GM23338 (cell line): ENCODE results near the gene CCDC69. TPM values are rescaled to one million over a fixed set of nuclear protein-coding genes. Genes with fewer than 3 reads are reported as not detected.

ENCODE experiments used
- ATAC-seq: fragments of 200-7000 bp; cut with Tn5 transposase; 3 replicates; pipeline ENCODE4 v1.9.1; 2020
- DNase-seq: peaks from one replicate; pipeline ENCODE4 v3.0.0-alpha.2; 2015; ENCODE audit warnings: low spot score
- H2AFZ ChIP-seq: fragments of 200-600 bp; sonication (generic); 2 replicates; pipeline ENCODE4 v1.8.0; 2016; ENCODE audit warnings: antibody characterized with exemption, mild to moderate bottlenecking, moderate library complexity
- H3F3A ChIP-seq: fragments of 200-600 bp; sonication (generic); replicated peaks from 2 replicates; pipeline ENCODE4 v1.8.0; 2017; ENCODE audit warnings: antibody characterized with exemption, mixed run types, low read depth
- H3K27ac ChIP-seq: fragments of 200-600 bp; sonication (generic); 2 replicates; pipeline ENCODE4 v1.6.1; 2016; ENCODE audit warnings: low read depth
- H3K27me3 ChIP-seq: fragments of 200-600 bp; sonication (generic); 2 replicates; pipeline ENCODE4 v1.8.0; 2016; ENCODE audit warnings: mild to moderate bottlenecking, mixed run types, moderate library complexity; ENCODE audit not compliant: insufficient read depth
- H3K36me3 ChIP-seq: fragments of 200-600 bp; sonication (generic); 2 replicates; pipeline ENCODE4 v1.8.0; 2016; ENCODE audit warnings: mild to moderate bottlenecking; ENCODE audit not compliant: insufficient read depth
- H3K4me1 ChIP-seq: fragments of 200-600 bp; sonication (generic); 2 replicates; pipeline ENCODE4 v1.8.0; 2016; ENCODE audit warnings: mild to moderate bottlenecking, moderate library complexity; ENCODE audit not compliant: insufficient read depth
- H3K4me2 ChIP-seq: fragments of 200-600 bp; sonication (generic); 2 replicates; pipeline ENCODE4 v1.7.1; 2017; ENCODE audit warnings: mixed run types
- H3K4me3 ChIP-seq: fragments of 200-600 bp; sonication (generic); 2 replicates; pipeline ENCODE4 v1.6.1; 2016; ENCODE audit warnings: mixed run types
- H3K79me2 ChIP-seq: fragments of 200-600 bp; sonication (generic); replicated peaks from 2 replicates; pipeline ENCODE4 v1.8.0; 2017; ENCODE audit warnings: mild to moderate bottlenecking; ENCODE audit not compliant: insufficient read depth
- H3K9me2 ChIP-seq: fragments of 200-600 bp; sonication (generic); 2 replicates; pipeline ENCODE4 v1.8.0; 2017; ENCODE audit not compliant: insufficient read depth
- H4K20me1 ChIP-seq: fragments of 200-600 bp; sonication (generic); replicated peaks from 2 replicates; pipeline ENCODE4 v1.8.0; 2017; ENCODE audit warnings: mild to moderate bottlenecking; ENCODE audit not compliant: insufficient read depth
- H3K27ac Mint-ChIP-seq: 2 replicates; pipeline ENCODE4 v1.8.0; 2020; ENCODE audit warnings: inconsistent platforms, mild to moderate bottlenecking, moderate library complexity, mixed read lengths
- H3K27me3 Mint-ChIP-seq: 3 replicates; pipeline ENCODE4 v1.8.0; 2022; ENCODE audit warnings: low read depth, mild to moderate bottlenecking, moderate library complexity, mixed read lengths, inconsistent platforms; ENCODE audit not compliant: insufficient read depth, poor library complexity
- H3K36me3 Mint-ChIP-seq: 3 replicates; pipeline ENCODE4 v1.8.0; 2021; ENCODE audit warnings: low read depth, mild to moderate bottlenecking, inconsistent platforms, moderate library complexity, mixed read lengths
- H3K4me1 Mint-ChIP-seq: 3 replicates; pipeline ENCODE4 v1.8.0; 2020; ENCODE audit warnings: mild to moderate bottlenecking, inconsistent platforms, mixed read lengths
- H3K4me3 Mint-ChIP-seq: 3 replicates; pipeline ENCODE4 v1.8.0; 2021; ENCODE audit warnings: moderate library complexity, mild to moderate bottlenecking, inconsistent platforms, mixed read lengths
- H3K9me3 Mint-ChIP-seq: 3 replicates; pipeline ENCODE4 v1.8.0; 2020; ENCODE audit warnings: moderate library complexity, mild to moderate bottlenecking, inconsistent platforms, mixed read lengths
- CREB1 ChIP-seq: fragments of 250-450 bp; sonication (Bioruptor Pico); IDR thresholded peaks from 2 replicates; pipeline ENCODE4 v1.5.0; 2020; ENCODE audit warnings: low read depth, mild to moderate bottlenecking, moderate library complexity
- EZH2 ChIP-seq: fragments of 200-600 bp; sonication (generic); IDR thresholded peaks from one replicate; pipeline ENCODE4 v1.8.0; 2017; ENCODE audit warnings: antibody characterized with exemption, mild to moderate bottlenecking, low read depth; ENCODE audit not compliant: unreplicated experiment
- JUNB ChIP-seq: IDR thresholded peaks from one replicate; pipeline ENCODE4 v1.6.1; 2016; ENCODE audit warnings: antibody characterized with exemption; ENCODE audit not compliant: unreplicated experiment
- ZNF114 ChIP-seq: fragments of 250-450 bp; sonication (Bioruptor Pico); IDR thresholded peaks from 2 replicates; pipeline ENCODE4 v1.5.0; 2020; ENCODE audit warnings: mild to moderate bottlenecking, moderate library complexity
- polyA plus RNA-seq: library from polyadenylated mRNA; unstranded; fragments of >200 nt; fragmentation: Nextera tagmentation; extraction: Ambion mirVana; gene quantifications from 2 replicates; pipeline ENCODE4 v1.2.1, GENCODE V29; 2016
- total RNA-seq: library from RNA; depleted of rRNA; stranded (reverse); fragments of >200 nt; shearing (Covaris generic); gene quantifications from 2 replicates; pipeline ENCODE4 v1.2.3, GENCODE V29; 2014
- TF ChIP-seq, protein P1 (sequence below): fragments of 250-450 bp; sonication (Bioruptor Pico); IDR thresholded peaks from 2 replicates; pipeline ENCODE4 v1.5.0; 2020; ENCODE audit warnings: mild to moderate bottlenecking, moderate library complexity
- TF ChIP-seq, protein P2 (sequence below): IDR thresholded peaks from one replicate; pipeline ENCODE4 v1.6.1; 2018; ENCODE audit warnings: antibody characterized with exemption; ENCODE audit not compliant: unreplicated experiment
- TF ChIP-seq, protein P3 (sequence below), 2 experiments: fragments of 200-600 bp in 1 of 2; sonication (generic) in 1 of 2; conservative IDR thresholded peaks; 2 replicates each; pipeline versions ENCODE4 v1.5.1 to v1.6.1; 2016 to 2017; ENCODE audit warnings: antibody characterized with exemption in 2 of 2, low read depth in 2 of 2, mild to moderate bottlenecking in 2 of 2, moderate library complexity in 1 of 2

The CCDC69 gene
- total and polyA plus RNA-seq, 2 experiments from 2014 or later, result 2.7 to 5.3 TPM

DNA sequence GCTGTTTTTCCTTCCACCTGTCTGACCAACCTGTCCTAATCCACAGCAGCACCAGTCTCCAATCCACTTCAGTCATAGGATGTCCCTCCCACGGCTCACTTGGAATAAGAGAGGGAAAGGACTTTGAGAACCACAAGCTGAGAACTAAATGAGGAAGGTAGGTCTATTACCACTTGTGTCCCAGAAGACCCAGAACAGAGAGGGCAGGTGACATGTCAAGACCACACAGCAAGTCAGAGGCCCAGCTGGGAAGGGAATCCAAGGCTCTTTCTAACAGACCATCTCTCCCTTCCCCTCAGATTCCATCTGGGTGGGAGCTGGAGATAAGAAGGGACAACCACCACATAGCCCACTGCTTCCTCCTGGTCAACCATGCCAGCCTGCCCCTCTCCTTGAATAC lies 81.0 kb downstream of the CCDC69 start (continued):
- TF ChIP-seq, protein P1, sequence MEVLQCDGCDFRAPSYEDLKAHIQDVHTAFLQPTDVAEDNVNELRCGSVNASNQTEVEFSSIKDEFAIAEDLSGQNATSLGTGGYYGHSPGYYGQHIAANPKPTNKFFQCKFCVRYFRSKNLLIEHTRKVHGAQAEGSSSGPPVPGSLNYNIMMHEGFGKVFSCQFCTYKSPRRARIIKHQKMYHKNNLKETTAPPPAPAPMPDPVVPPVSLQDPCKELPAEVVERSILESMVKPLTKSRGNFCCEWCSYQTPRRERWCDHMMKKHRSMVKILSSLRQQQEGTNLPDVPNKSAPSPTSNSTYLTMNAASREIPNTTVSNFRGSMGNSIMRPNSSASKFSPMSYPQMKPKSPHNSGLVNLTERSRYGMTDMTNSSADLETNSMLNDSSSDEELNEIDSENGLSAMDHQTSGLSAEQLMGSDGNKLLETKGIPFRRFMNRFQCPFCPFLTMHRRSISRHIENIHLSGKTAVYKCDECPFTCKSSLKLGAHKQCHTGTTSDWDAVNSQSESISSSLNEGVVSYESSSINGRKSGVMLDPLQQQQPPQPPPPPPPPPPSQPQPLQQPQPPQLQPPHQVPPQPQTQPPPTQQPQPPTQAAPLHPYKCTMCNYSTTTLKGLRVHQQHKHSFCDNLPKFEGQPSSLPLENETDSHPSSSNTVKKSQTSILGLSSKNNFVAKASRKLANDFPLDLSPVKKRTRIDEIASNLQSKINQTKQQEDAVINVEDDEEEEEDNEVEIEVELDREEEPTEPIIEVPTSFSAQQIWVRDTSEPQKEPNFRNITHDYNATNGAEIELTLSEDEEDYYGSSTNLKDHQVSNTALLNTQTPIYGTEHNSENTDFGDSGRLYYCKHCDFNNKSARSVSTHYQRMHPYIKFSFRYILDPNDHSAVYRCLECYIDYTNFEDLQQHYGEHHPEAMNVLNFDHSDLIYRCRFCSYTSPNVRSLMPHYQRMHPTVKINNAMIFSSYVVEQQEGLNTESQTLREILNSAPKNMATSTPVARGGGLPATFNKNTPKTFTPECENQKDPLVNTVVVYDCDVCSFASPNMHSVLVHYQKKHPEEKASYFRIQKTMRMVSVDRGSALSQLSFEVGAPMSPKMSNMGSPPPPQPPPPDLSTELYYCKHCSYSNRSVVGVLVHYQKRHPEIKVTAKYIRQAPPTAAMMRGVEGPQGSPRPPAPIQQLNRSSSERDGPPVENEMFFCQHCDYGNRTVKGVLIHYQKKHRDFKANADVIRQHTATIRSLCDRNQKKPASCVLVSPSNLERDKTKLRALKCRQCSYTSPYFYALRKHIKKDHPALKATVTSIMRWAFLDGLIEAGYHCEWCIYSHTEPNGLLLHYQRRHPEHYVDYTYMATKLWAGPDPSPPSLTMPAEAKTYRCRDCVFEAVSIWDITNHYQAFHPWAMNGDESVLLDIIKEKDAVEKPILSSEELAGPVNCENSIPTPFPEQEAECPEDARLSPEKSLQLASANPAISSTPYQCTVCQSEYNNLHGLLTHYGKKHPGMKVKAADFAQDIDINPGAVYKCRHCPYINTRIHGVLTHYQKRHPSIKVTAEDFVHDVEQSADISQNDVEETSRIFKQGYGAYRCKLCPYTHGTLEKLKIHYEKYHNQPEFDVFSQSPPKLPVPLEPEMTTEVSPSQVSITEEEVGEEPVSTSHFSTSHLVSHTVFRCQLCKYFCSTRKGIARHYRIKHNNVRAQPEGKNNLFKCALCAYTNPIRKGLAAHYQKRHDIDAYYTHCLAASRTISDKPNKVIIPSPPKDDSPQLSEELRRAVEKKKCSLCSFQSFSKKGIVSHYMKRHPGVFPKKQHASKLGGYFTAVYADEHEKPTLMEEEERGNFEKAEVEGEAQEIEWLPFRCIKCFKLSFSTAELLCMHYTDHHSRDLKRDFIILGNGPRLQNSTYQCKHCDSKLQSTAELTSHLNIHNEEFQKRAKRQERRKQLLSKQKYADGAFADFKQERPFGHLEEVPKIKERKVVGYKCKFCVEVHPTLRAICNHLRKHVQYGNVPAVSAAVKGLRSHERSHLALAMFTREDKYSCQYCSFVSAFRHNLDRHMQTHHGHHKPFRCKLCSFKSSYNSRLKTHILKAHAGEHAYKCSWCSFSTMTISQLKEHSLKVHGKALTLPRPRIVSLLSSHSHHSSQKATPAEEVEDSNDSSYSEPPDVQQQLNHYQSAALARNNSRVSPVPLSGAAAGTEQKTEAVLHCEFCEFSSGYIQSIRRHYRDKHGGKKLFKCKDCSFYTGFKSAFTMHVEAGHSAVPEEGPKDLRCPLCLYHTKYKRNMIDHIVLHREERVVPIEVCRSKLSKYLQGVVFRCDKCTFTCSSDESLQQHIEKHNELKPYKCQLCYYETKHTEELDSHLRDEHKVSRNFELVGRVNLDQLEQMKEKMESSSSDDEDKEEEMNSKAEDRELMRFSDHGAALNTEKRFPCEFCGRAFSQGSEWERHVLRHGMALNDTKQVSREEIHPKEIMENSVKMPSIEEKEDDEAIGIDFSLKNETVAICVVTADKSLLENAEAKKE, result no peak
- no peak for TF ChIP-seq JUNB

DNA sequence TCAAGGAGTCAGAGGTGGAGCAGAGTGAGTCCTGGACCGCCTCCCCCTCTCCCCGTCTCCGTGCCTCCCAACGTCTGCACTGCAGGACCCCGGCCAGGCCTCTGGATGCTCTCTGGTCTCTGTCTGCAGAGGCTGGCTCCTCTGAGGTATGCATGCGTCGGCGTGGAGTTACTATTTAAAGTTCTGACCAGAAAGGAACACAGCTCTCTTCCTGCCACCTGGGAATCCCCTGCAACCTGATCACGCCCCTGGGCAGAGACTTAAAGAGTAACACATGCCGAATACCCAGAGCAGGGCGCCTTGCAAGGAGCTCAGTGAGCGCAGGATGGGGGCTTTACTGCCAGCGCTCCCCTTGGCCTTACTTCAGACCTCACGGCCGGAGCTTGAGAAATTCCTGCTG lies 82.4 kb downstream of the CCDC69 start:
- peaks cover 19% of the 10 kb centered on the region for H3K36me3 Mint-ChIP-seq
- peak; percentile 94 for ATAC-seq
- Histone ChIP-seq H3K4me2 (0 out of 2 replicates have a peak overlapping the region, but pooled peaks have one; percentile 21), H2AFZ (no peak overlapping the region), H3K4me1 (peaks cover 13% of the 10 kb centered on the region), H3K9me2 (no peaks in the 10 kb centered on the region), H4K20me1 (peaks cover 6% of the 10 kb centered on the region; the same call in 1 of the 2 replicates), H3K27ac (peak overlapping the region; percentile 78; the same call in 1 of the 2 replicates), H3K4me3 (0 out of 2 replicates have a peak overlapping the region, but pooled peaks have one; percentile 5), H3F3A (no peaks in the 10 kb centered on the region), H3K27me3 (no peaks in the 10 kb centered on the region), H3K36me3 (peaks cover 13% of the 10 kb centered on the region), H3K79me2 (0 out of 2 replicates have a peak, but pooled peaks cover 3% of the 10 kb centered on the region)
- H3K4me1 Mint-ChIP-seq, result peaks cover 15% of the 10 kb centered on the region
- H3K4me3 Mint-ChIP-seq, result peak overlapping the region; percentile 38; the same call in 2 of the 3 replicates
- H3K27me3 Mint-ChIP-seq, result peaks cover 9% of the 10 kb centered on the region
- peak overlapping the region; percentile 80 for H3K27ac Mint-ChIP-seq
- H3K9me3 Mint-ChIP-seq, result no peaks in the 10 kb centered on the region
- peak; percentile 76 for DNase-seq
- TF ChIP-seq CREB1 (CRISPR knock-in tag) (no peak), EZH2 (no peak), JUNB (no peak), ZNF114 (CRISPR knock-in tag) (no peak)
- TF ChIP-seq, protein P2, sequence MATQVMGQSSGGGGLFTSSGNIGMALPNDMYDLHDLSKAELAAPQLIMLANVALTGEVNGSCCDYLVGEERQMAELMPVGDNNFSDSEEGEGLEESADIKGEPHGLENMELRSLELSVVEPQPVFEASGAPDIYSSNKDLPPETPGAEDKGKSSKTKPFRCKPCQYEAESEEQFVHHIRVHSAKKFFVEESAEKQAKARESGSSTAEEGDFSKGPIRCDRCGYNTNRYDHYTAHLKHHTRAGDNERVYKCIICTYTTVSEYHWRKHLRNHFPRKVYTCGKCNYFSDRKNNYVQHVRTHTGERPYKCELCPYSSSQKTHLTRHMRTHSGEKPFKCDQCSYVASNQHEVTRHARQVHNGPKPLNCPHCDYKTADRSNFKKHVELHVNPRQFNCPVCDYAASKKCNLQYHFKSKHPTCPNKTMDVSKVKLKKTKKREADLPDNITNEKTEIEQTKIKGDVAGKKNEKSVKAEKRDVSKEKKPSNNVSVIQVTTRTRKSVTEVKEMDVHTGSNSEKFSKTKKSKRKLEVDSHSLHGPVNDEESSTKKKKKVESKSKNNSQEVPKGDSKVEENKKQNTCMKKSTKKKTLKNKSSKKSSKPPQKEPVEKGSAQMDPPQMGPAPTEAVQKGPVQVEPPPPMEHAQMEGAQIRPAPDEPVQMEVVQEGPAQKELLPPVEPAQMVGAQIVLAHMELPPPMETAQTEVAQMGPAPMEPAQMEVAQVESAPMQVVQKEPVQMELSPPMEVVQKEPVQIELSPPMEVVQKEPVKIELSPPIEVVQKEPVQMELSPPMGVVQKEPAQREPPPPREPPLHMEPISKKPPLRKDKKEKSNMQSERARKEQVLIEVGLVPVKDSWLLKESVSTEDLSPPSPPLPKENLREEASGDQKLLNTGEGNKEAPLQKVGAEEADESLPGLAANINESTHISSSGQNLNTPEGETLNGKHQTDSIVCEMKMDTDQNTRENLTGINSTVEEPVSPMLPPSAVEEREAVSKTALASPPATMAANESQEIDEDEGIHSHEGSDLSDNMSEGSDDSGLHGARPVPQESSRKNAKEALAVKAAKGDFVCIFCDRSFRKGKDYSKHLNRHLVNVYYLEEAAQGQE, result no peak
- TF ChIP-seq, protein P3, sequence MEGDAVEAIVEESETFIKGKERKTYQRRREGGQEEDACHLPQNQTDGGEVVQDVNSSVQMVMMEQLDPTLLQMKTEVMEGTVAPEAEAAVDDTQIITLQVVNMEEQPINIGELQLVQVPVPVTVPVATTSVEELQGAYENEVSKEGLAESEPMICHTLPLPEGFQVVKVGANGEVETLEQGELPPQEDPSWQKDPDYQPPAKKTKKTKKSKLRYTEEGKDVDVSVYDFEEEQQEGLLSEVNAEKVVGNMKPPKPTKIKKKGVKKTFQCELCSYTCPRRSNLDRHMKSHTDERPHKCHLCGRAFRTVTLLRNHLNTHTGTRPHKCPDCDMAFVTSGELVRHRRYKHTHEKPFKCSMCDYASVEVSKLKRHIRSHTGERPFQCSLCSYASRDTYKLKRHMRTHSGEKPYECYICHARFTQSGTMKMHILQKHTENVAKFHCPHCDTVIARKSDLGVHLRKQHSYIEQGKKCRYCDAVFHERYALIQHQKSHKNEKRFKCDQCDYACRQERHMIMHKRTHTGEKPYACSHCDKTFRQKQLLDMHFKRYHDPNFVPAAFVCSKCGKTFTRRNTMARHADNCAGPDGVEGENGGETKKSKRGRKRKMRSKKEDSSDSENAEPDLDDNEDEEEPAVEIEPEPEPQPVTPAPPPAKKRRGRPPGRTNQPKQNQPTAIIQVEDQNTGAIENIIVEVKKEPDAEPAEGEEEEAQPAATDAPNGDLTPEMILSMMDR (conservative IDR thresholded peaks at IDR 0.05; ENCODE audit: low read depth in 2 of 2), result no peak
